GM19193 (cell line): Measurements from ENCODE around the gene SPON1.

Experiments used
- POLR2A ChIP-seq: IDR thresholded peaks from 4 replicates; pipeline ENCODE4 v1.6.1; 2011; ENCODE audit not compliant: insufficient read depth, insufficient read length; ENCODE audit errors: extremely low read depth

Gene SPON1

GRCh38 chr11:14225666-14226065 lies 263.1 kb downstream of the SPON1 start:
- no peak for TF ChIP-seq POLR2A

- TF ChIP-seq POLR2A = no peak
Measured at GRCh38 chr11:14228356-14228755, 265.8 kb downstream of the SPON1 start.

- no peak for TF ChIP-seq POLR2A
Measured at GRCh38 chr11:14229472-14229871, 266.9 kb downstream of the SPON1 start.

- no peak for TF ChIP-seq POLR2A
Measured at GRCh38 chr11:14230407-14230806, 267.9 kb downstream of the SPON1 start.

GRCh38 chr11:14232652-14233051 lies 270.1 kb downstream of the SPON1 start:
- no peak for TF ChIP-seq POLR2A

GRCh38 chr11:14234446-14234845 lies 271.9 kb downstream of the SPON1 start:
- TF ChIP-seq POLR2A = no peak

GRCh38 chr11:14235701-14236100 lies 273.2 kb downstream of the SPON1 start:
- no peak for TF ChIP-seq POLR2A

- TF ChIP-seq POLR2A = no peak
Measured at GRCh38 chr11:14237444-14237961, 275.0 kb downstream of the SPON1 start.

- TF ChIP-seq POLR2A = no peak
Measured at GRCh38 chr11:14240221-14240620, 277.7 kb downstream of the SPON1 start.

GRCh38 chr11:14240951-14241350 lies 278.4 kb downstream of the SPON1 start:
- TF ChIP-seq POLR2A = no peak

GRCh38 chr11:14242187-14242586 lies 279.7 kb downstream of the SPON1 start:
- no peak for TF ChIP-seq POLR2A

GRCh38 chr11:14242733-14243132 lies 280.2 kb downstream of the SPON1 start:
- no peak for TF ChIP-seq POLR2A

- no peak for TF ChIP-seq POLR2A
Measured at GRCh38 chr11:14244926-14245325, 282.4 kb downstream of the SPON1 start.

GRCh38 chr11:14245444-14245843 lies 282.9 kb downstream of the SPON1 start:
- TF ChIP-seq POLR2A = no peak

- no peak for TF ChIP-seq POLR2A
Measured at GRCh38 chr11:14248580-14248981, 286.1 kb downstream of the SPON1 start.

- no peak for TF ChIP-seq POLR2A
Measured at GRCh38 chr11:14249121-14249963, 286.8 kb downstream of the SPON1 start.
